ENCODE data around the gene RNF20.
A peak's percentile ranks its signal among the peaks of the same experiment; 100 is the strongest.

The RNF20 gene

DNA sequence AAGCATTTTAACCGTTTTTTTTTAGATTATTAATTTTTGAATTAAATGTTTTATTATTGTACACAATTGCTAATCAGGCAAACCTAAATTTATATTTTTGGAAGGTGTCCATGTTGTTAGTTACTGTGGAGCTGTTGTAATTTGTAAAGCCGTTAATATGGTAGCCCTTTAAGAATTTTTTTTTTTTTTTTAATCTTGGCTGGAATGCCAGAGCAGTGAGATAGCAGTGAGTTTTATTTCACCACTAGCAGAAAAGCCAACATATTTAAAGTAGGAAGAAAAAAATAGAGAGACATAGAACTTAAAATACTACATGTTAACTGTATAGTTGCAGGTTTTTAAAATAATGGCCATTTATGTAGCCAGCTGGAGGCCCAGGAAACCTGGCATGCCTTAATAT lies 35.3 kb upstream of the RNF20 start:
- Histone ChIP-seq H3K9me3 (ENCODE audit: insufficient read depth, low read length) (no peaks in the 10 kb centered on the region), H3K27me3 (ENCODE audit: insufficient read depth, insufficient read length) (no peaks in the 10 kb centered on the region), H3K4me3 (ENCODE audit: insufficient read length, low read depth) (no peak overlapping the region), H3K4me1 (ENCODE audit: insufficient read depth, insufficient read length) (no peaks in the 10 kb centered on the region), H3K36me3 (ENCODE audit: insufficient read depth, insufficient read length, low read length) (no peaks in the 10 kb centered on the region), H3K9ac (ENCODE audit: insufficient read length, low read depth) (no peak overlapping the region)
- DNase-seq (ENCODE audit: low read depth, low spot score): no peak
- TF ChIP-seq YY1 (IDR thresholded peaks at IDR 0.05; ENCODE audit: insufficient read depth, insufficient read length) (no peak), ZNF274 (IDR thresholded peaks at IDR 0.05; ENCODE audit: low read depth, low read length) (no peak), SUZ12 (IDR thresholded peaks at IDR 0.05; ENCODE audit: extremely low read depth, insufficient read depth, insufficient read length) (no peak)

DNA sequence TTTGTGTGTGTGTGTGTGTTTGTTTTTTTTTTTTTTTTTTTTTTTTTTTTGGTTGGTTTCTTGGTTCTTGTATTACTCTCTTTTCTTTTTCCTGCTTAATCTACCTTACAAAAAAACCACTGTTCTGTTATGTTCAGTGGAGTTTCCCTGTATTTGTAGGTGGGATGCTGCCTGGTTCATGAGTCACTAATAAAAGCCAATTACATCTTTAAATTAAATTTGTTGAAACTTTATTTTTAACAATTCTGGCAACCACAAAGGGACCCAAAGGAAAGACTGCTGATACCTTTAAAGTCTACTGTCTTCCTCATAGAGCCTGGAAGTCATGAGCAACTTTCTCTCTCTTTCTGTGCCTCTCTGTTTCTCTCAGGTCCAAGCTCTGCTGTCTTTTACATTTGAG lies 29.5 kb upstream of the RNF20 start:
- H3K27me3 ChIP-seq (ENCODE audit: insufficient read depth, insufficient read length): no peaks in the 10 kb centered on the region
- no peak overlapping the region for H3K4me3 ChIP-seq (ENCODE audit: insufficient read length, low read depth)
- DNase-seq (ENCODE audit: low read depth, low spot score): no peak
- no peak overlapping the region for H3K9ac ChIP-seq (ENCODE audit: insufficient read length, low read depth)
- H3K4me1 ChIP-seq (ENCODE audit: insufficient read depth, insufficient read length): no peaks in the 10 kb centered on the region
- no peaks in the 10 kb centered on the region for H3K9me3 ChIP-seq (ENCODE audit: insufficient read depth, low read length)
- TF ChIP-seq ZNF274 (IDR thresholded peaks at IDR 0.05; ENCODE audit: low read depth, low read length) (no peak), SUZ12 (IDR thresholded peaks at IDR 0.05; ENCODE audit: extremely low read depth, insufficient read depth, insufficient read length) (no peak)
- H3K36me3 ChIP-seq (ENCODE audit: insufficient read depth, insufficient read length, low read length): no peaks in the 10 kb centered on the region

DNA sequence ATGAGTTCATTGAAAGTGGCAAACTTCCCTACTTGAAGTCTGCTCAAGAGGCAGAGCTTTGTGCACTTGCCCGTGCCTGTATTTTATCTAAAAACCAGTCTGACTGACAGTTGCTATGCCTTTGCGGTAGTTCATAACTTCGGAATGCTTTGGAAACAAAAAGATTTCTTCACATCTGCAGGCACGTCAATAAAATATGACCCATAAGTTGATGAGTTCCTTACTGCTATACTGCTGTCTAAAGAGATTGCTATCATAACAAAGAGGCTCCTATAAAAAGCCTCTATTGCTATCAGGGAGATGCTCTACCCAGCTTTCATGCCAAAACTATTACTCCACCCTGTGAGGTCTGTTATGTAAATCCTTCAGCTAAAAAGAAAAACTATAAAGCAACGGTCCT lies 25.4 kb upstream of the RNF20 start:
- TF ChIP-seq ZNF274 (IDR thresholded peaks at IDR 0.05; ENCODE audit: low read depth, low read length) (no peak), YY1 (IDR thresholded peaks at IDR 0.05; ENCODE audit: insufficient read depth, insufficient read length) (no peak), SUZ12 (IDR thresholded peaks at IDR 0.05; ENCODE audit: extremely low read depth, insufficient read depth, insufficient read length) (no peak)
- H3K9ac ChIP-seq (ENCODE audit: insufficient read length, low read depth): no peak overlapping the region
- H3K4me3 ChIP-seq (ENCODE audit: insufficient read length, low read depth): no peak overlapping the region
- H3K9me3 ChIP-seq (ENCODE audit: insufficient read depth, low read length): no peaks in the 10 kb centered on the region
- H3K27me3 ChIP-seq (ENCODE audit: insufficient read depth, insufficient read length): no peaks in the 10 kb centered on the region
- no peak for DNase-seq (ENCODE audit: low read depth, low spot score)
- H3K4me1 ChIP-seq (ENCODE audit: insufficient read depth, insufficient read length): no peaks in the 10 kb centered on the region
- no peaks in the 10 kb centered on the region for H3K36me3 ChIP-seq (ENCODE audit: insufficient read depth, insufficient read length, low read length)

DNA sequence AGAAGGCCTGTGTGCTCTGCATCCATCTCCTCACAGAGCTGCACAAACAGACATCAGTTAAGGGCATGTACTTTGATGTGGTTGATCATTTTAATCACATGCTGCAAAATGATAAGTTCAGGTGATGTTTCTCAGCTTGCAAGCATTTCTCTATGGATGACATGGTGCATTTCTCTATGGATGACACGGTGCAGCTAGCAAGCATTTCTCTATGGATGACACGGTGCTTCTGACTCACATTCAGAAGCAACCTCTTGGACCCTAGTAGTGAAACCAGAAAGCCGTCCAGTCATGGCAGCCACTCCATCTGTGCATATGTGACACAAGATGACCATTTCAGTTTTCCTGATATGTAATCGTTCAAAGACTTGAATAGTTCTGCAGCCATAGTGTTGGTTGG lies 24.1 kb upstream of the RNF20 start:
- no peak for DNase-seq (ENCODE audit: low read depth, low spot score)
- Histone ChIP-seq H3K9me3 (ENCODE audit: insufficient read depth, low read length) (no peaks in the 10 kb centered on the region), H3K4me1 (ENCODE audit: insufficient read depth, insufficient read length) (no peaks in the 10 kb centered on the region), H3K9ac (ENCODE audit: insufficient read length, low read depth) (no peak overlapping the region), H3K4me3 (ENCODE audit: insufficient read length, low read depth) (no peak overlapping the region), H3K36me3 (ENCODE audit: insufficient read depth, insufficient read length, low read length) (no peaks in the 10 kb centered on the region), H3K27me3 (ENCODE audit: insufficient read depth, insufficient read length) (no peaks in the 10 kb centered on the region)
- TF ChIP-seq ZNF274 (IDR thresholded peaks at IDR 0.05; ENCODE audit: low read depth, low read length): no peak
- TF ChIP-seq YY1 (IDR thresholded peaks at IDR 0.05; ENCODE audit: insufficient read depth, insufficient read length): no peak
- no peak for TF ChIP-seq SUZ12 (IDR thresholded peaks at IDR 0.05; ENCODE audit: extremely low read depth, insufficient read depth, insufficient read length)

DNA sequence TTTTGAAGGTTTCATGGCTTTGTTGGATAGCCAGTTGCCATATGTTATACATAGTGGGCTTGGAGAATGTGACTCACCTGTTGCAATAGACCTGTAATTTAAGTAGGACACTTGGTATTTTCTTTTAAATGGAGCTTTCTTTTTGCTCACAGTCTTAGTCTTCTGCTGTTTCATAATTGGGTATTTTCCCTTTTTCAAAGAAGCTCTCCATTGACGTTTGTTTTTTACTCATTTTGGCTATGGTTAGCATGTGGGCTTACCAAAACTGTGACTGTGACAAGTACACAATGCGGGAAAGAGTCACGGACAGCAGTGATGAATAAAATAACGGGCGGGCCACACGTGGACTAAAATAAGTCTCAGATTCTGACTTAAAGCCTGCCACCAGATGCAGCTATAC lies 23.2 kb upstream of the RNF20 start:
- Histone ChIP-seq H3K36me3 (ENCODE audit: insufficient read depth, insufficient read length, low read length) (no peaks in the 10 kb centered on the region), H3K27me3 (ENCODE audit: insufficient read depth, insufficient read length) (no peaks in the 10 kb centered on the region), H3K9ac (ENCODE audit: insufficient read length, low read depth) (no peak overlapping the region), H3K9me3 (ENCODE audit: insufficient read depth, low read length) (no peaks in the 10 kb centered on the region), H3K4me1 (ENCODE audit: insufficient read depth, insufficient read length) (no peaks in the 10 kb centered on the region), H3K4me3 (ENCODE audit: insufficient read length, low read depth) (no peak overlapping the region)
- no peak for TF ChIP-seq YY1 (IDR thresholded peaks at IDR 0.05; ENCODE audit: insufficient read depth, insufficient read length)
- no peak for TF ChIP-seq SUZ12 (IDR thresholded peaks at IDR 0.05; ENCODE audit: extremely low read depth, insufficient read depth, insufficient read length)
- no peak for TF ChIP-seq ZNF274 (IDR thresholded peaks at IDR 0.05; ENCODE audit: low read depth, low read length)
- no peak for DNase-seq (ENCODE audit: low read depth, low spot score)

DNA sequence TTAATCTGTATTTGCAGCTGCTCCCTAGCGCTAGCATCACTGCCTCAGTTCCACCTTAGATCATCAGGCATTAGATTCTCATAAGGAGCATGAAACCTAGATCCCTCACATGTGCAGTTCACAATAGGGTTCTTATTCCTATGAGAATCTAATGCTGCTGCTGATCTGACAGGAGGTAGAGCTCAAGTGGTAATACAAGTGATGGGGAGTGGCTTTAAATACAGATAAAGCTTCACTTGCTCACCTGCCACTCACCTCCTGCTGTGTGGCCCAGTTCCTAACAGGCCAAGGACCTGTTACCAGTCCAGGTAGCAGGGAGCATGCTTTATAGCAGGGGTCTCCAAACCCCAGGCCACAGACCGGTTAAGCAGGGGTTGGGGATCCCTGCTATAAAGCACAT lies 22.6 kb upstream of the RNF20 start:
- no peak overlapping the region for H3K4me3 ChIP-seq (ENCODE audit: insufficient read length, low read depth)
- H3K36me3 ChIP-seq (ENCODE audit: insufficient read depth, insufficient read length, low read length): no peaks in the 10 kb centered on the region
- H3K4me1 ChIP-seq (ENCODE audit: insufficient read depth, insufficient read length): no peaks in the 10 kb centered on the region
- TF ChIP-seq YY1 (IDR thresholded peaks at IDR 0.05; ENCODE audit: insufficient read depth, insufficient read length) (no peak), SUZ12 (IDR thresholded peaks at IDR 0.05; ENCODE audit: extremely low read depth, insufficient read depth, insufficient read length) (no peak), ZNF274 (IDR thresholded peaks at IDR 0.05; ENCODE audit: low read depth, low read length) (no peak)
- DNase-seq (ENCODE audit: low read depth, low spot score): no peak
- H3K9ac ChIP-seq (ENCODE audit: insufficient read length, low read depth): no peak overlapping the region
- H3K9me3 ChIP-seq (ENCODE audit: insufficient read depth, low read length): no peaks in the 10 kb centered on the region
- H3K27me3 ChIP-seq (ENCODE audit: insufficient read depth, insufficient read length): no peaks in the 10 kb centered on the region

DNA sequence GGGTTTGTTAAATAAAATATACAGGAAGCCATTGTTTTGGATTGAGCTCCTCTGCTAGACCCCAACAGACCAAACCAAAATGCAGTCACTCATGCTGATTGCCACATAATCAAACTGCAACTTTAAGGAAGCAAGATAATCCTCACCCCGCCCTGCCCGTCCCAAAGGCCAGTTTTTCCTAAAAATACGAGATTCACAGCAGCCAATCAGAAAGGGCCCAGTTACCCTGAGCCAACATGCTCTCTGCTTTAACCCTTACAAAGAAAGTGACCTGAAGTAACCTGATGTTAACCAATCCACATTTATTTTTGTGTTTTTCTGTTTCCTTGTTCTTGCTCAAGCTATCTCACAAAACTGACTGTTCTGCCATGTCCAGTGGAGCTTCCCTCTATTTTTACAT lies 21.5 kb upstream of the RNF20 start:
- DNase-seq (ENCODE audit: low read depth, low spot score): no peak
- no peak overlapping the region for H3K4me3 ChIP-seq (ENCODE audit: insufficient read length, low read depth)

DNA sequence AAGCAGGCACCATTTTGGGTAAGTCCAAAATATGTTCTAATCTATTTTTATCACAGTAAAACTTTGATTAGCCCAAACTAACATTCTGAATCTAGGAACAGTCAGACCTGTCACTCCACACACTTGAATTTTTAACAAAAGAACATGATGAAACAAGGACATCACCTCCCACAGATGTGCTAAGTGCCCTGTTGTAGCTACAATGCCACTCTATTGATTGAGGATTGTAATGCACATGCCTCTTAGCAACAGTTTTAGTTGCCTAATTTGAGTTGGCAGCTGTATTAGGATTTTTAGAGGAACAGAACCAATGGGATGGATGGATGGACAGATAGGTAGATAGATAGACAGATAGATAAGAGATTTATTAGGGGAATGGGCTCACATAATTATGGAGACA lies 20.3 kb upstream of the RNF20 start:
- no peaks in the 10 kb centered on the region for H3K9me3 ChIP-seq (ENCODE audit: insufficient read depth, low read length)
- no peaks in the 10 kb centered on the region for H3K27me3 ChIP-seq (ENCODE audit: insufficient read depth, insufficient read length)
- no peaks in the 10 kb centered on the region for H3K4me1 ChIP-seq (ENCODE audit: insufficient read depth, insufficient read length)
- DNase-seq (ENCODE audit: low read depth, low spot score): peak; percentile 43
- no peaks in the 10 kb centered on the region for H3K36me3 ChIP-seq (ENCODE audit: insufficient read depth, insufficient read length, low read length)
- no peak overlapping the region for H3K9ac ChIP-seq (ENCODE audit: insufficient read length, low read depth)
- H3K4me3 ChIP-seq (ENCODE audit: insufficient read length, low read depth): no peak overlapping the region
- TF ChIP-seq ZNF274 (IDR thresholded peaks at IDR 0.05; ENCODE audit: low read depth, low read length): no peak

More for the DNA sequence above, 21.5 kb upstream of the RNF20 start:
- Histone ChIP-seq H3K4me1 (ENCODE audit: insufficient read depth, insufficient read length) (no peaks in the 10 kb centered on the region), H3K36me3 (ENCODE audit: insufficient read depth, insufficient read length, low read length) (no peaks in the 10 kb centered on the region), H3K9me3 (ENCODE audit: insufficient read depth, low read length) (no peaks in the 10 kb centered on the region), H3K27me3 (ENCODE audit: insufficient read depth, insufficient read length) (no peaks in the 10 kb centered on the region), H3K9ac (ENCODE audit: insufficient read length, low read depth) (no peak overlapping the region)
- TF ChIP-seq SUZ12 (IDR thresholded peaks at IDR 0.05; ENCODE audit: extremely low read depth, insufficient read depth, insufficient read length) (no peak), ZNF274 (IDR thresholded peaks at IDR 0.05; ENCODE audit: low read depth, low read length) (no peak), YY1 (IDR thresholded peaks at IDR 0.05; ENCODE audit: insufficient read depth, insufficient read length) (no peak)
